Tibial nerve (tissue), 3 donors: Measurements from ENCODE around the gene SLC25A18.

ENCODE experiments used
- POLR2A ChIP-seq, 2 donors: fragments of 450-650 bp; IDR thresholded peaks; one replicate each; pipeline ENCODE4 v1.6.1; 2017; ENCODE audit warnings: antibody characterized with exemption in 2 of 2, mild to moderate bottlenecking in 2 of 2, moderate library complexity in 2 of 2
- TF ChIP-seq, protein P1 (sequence below), 5 experiments: fragments of 200-600 bp in 3 of 5; fragments of 450-650 bp in 2 of 5; sonication (generic) in 3 of 5; IDR thresholded peaks; one replicate each; pipeline ENCODE4 v1.5.1; 2016 to 2019; ENCODE audit warnings: antibody characterized with exemption in 5 of 5, mild to moderate bottlenecking in 3 of 5, moderate library complexity in 2 of 5

DNA sequence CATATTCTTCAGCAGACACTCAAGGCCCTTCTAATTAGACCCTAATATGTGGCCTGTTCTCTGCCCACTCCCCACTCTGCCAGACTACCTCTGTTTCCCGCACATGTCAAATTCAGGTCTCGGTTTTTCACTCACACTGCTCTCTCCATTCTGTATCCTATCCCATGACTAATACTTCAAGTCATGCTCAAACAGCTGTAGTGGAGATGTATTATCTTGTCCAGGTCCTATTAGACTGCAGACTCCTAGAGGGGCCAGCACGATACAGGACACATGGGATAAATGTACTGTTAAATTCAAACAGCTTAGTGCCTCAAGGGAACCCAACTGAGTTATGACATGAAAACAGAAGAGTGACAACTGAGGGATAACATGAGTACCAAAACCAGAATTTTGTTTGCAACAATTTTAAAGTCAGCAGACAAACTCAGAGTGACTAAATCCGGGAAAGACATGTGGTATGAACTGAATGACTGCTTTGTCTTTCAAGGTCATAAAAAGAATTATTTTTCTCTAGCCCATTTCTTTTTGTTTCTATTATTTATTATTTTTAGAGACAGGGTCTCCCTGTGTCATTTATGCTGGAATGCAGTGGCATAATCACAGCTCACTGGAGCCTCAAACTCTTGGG, 44.7 kb downstream of the SLC25A18 start:
- TF ChIP-seq, protein P1, sequence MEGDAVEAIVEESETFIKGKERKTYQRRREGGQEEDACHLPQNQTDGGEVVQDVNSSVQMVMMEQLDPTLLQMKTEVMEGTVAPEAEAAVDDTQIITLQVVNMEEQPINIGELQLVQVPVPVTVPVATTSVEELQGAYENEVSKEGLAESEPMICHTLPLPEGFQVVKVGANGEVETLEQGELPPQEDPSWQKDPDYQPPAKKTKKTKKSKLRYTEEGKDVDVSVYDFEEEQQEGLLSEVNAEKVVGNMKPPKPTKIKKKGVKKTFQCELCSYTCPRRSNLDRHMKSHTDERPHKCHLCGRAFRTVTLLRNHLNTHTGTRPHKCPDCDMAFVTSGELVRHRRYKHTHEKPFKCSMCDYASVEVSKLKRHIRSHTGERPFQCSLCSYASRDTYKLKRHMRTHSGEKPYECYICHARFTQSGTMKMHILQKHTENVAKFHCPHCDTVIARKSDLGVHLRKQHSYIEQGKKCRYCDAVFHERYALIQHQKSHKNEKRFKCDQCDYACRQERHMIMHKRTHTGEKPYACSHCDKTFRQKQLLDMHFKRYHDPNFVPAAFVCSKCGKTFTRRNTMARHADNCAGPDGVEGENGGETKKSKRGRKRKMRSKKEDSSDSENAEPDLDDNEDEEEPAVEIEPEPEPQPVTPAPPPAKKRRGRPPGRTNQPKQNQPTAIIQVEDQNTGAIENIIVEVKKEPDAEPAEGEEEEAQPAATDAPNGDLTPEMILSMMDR (IDR thresholded peaks at IDR 0.05), result no peak
- TF ChIP-seq POLR2A (IDR thresholded peaks at IDR 0.05), result no peak
